CD4-positive, alpha-beta T cell treated with Interleukin-17A for 1 hour (primary cell): ENCODE results near the gene CHMP1B.
A peak's percentile ranks its signal among the peaks of the same experiment; 100 is the strongest.
"Not testable (repeated sequence)": the region's sequence is repeated elsewhere in the genome, so short reads cannot be mapped to it uniquely, and the experiment has no call there.

ENCODE experiments used
- DNase-seq: peaks from one replicate; pipeline ENCODE4 v3.0.0-alpha.2; 2020

The CHMP1B gene

DNA sequence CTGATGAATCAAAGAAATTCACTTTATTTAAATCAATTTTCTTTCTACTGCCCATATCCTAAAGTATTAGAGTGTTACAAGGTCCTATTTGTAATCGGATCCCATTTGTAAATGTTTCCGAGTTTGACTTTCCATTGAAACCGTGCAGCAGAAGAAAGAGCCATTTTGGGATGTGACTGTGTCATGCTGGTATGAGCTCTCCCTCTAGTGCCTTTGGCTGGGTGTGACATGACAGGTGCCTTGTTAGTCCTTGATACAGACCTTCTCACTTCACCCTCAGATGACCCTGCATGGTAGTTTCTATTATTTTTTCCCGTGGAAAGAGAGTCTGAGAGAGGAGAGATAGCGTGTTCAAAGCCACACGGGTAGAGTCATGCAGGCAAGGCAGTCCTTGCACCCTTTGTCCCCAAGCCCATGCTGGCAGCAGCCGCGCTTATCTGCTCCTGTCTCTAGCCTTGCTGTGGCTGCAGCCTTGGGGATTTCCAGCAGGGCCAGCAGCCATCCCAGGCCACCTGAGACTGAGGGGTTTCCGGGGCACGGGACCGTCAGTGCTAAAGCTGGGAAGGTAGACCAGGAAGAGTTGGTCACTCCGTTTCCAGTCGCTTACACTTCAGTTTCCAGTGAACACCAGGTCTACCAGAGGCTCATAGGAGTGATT, 21.4 kb downstream of the CHMP1B start:
- DNase-seq: peak; percentile 19

DNA sequence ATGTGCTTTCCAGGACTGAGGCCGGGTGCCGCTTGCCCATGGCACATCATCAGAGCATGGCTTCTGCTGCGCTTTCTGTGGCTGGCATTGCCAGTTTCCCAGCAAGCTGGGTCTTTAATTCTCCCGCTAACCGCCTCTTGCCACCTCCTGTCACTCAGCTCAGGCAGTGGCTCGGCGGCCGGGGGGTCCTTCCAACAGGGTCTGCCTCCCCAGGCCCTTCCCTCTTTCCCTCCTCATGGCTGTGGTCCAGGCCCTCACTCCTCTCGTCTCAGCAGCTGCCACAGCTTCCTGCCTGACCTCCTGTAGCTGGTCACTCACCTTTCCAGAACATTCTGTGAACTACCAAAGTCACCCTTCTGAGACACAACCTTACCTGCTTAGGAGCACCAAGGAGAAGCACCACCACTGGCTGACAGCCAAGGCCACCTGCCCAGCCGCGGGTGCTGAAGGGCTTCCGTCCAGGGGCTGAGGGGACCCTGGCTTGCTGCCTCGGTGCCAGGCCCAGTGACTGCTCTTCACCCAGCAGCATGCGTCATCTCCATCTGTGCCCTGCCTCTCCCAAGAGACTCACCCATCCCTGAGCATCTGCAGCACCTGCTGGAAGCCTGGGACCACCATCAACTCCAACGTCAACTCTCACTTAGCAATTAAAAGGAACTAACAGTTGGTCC, 22.6 kb downstream of the CHMP1B start:
- DNase-seq: no peak

DNA sequence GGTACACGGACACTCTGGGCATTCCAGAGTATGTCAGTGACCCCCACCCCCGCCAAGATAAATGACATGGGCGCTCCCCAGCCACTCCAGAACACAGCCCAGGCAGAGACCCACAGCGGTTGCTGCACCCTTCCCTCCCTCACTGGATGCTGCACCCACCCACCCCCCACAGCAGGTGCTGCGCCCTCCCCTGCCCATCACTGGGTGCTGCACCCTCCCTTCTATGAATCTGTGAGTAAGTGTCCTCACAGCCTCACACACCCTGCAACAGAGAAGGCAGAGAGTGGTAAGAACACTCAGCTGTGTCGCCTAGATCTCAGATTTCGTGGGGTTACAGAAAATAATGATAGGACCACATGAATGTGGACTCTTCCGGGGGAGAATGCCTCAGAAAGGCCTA, 23.5 kb downstream of the CHMP1B start:
- no peak for DNase-seq

DNA sequence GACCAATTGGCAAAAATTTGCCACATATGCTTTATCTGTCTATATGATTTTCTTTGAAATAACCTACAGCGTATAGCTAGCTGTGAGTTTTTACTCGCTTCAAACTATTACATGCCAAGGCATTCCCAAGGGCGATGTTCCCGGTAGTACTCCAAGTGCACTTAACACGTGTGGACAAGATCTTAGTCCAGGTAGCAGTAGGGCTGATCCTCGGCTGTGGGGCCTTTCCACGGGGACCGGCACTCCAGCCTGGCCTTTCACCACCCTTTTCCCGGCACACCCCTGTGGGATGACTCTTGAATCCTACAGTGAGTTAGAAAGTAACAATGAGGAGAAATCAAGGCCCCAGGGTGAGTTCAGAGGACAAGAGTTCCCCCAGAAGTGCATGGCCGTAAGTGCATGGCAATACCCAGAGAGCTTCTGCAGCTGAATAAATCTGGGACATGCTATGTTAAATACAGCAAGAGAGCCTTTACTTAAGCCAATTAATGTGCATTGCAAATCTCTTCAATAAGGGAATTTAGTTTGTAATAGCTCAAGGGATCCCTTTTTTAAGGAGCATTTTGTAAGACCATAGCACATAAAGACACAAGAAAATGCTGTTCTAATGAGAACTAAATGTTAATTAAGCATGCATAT, 26.4 kb downstream of the CHMP1B start:
- no peak for DNase-seq

DNA sequence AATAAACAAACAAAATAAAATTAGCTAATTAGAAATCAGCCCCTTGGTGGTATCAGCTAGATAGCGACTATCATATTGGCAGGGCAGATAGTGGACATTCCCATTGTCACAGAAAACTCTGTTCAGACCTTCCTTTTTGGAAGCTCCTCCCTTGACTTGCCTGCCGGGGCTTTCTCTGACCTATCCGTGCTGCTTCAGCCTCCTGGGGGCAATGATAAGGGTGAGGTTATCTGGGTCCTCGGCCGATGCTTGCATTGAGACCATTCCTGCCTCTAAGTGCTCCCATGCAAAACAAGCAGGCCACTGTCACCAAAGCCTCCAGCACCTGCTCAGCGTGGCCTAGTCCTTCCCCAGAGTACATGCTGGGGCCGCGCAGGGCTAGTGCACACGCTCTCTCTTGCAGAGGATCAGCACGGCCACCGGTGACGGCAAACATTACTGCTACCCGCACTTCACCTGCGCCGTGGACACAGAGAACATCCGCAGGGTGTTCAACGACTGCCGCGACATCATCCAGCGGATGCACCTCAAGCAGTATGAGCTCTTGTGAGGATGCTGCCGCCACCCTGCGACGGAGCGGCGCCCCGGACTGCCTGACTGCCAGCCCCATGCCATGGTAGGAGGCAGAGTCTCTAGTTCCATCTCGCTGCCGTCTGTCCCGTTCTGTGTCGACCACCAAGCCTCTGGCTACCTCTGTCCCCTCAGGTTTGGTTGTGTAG, 29.5 kb downstream of the CHMP1B start:
- no peak for DNase-seq

DNA sequence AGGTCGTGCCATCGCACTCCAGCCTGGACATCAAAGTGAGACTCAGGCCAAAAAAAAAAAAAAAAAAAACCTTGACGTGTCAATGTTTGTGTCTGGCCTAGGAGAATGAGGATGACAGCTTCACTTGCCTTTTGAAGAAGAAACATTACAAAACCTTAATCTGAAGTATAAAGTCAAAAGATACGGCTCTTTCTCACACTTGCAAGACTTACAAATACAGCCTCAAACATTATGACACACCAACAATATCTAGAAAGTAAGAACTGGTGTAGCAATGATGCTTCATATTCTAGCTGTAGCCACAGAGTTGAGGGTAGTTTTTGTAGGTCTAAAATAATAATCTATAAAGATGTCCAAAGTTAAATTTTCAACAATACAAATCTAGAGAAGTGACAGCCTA, 31.4 kb downstream of the CHMP1B start:
- DNase-seq: no peak

DNA sequence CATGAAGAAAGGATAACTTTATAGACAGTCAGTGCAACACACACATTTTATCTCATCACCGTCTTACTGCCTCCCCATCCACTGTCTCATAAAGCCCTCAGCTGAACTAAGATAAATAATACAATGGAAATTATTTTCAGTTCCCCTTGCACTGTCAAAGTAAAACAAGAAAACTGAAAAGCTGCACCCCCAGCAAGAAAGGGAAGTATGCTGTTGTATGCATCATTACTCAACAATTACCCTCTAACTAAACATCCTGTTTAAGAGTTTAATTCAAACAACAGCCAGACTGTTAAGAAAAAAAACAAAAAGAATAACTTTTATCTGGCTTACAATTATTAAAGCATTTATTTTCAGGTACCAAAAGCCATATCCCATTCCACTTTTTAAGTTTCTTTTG, 31.9 kb downstream of the CHMP1B start:
- DNase-seq: peak; percentile 6

DNA sequence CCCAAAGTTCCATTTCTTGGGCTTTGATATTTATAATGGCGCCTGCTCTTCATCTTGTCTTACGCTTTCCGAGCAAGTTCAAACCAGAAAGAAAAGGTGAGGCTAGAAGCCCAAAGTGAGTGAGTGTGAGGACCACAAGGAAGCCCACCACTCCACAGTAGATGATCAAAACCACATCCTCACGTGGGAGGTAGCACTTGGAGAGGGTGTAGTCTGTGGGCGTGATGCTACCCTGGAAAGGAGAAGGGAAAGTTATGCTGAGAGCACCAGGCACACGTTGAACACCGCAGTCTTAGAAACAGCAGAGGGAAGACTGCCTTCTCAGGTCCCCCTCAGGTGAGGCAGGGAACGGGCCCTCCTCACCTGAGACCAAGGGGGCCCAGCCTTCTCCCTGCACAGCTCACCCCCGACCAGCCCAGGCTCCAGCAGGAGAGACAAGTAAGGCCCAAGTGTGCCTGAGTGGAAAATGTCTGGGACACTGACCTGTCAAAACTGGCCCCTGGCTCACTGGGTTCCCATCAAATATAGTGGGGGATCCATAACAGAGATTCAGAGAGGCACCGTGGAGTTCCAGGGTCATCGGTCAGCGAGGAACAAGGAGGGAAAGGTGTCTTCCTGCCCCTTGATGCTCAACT, 33.3 kb downstream of the CHMP1B start:
- no peak for DNase-seq

DNA sequence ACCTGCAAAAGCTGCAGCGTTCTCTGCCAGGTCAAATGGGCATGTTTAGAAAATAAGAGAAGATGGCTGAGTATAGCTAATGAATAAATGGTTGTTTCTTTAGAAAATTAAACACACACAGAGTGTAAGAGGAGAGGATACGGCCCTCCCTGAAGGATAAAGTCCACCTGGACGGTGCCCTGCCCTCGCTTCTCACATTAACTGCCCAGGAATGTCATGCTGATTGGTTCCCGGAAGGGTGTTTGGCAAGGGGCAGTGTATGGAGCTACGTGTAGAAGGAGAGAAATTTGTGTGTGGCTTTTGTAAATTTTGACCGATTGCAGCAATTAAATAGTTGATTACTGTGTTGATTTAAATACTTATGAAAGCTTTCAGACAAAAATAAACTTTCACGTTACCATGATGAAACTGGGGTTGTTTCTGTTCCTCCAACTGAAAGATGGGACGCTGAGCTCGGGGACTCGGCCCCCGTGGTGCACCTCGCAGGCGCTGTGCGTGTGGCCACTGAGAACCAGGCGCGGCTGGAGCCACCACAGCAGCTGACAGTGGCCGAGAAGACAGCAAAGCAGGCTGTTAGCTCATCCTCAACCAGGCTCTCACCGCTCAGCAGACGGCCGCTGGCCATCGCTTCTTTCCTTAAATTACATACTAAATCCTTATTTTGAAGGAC, 34.2 kb downstream of the CHMP1B start:
- DNase-seq: no peak

DNA sequence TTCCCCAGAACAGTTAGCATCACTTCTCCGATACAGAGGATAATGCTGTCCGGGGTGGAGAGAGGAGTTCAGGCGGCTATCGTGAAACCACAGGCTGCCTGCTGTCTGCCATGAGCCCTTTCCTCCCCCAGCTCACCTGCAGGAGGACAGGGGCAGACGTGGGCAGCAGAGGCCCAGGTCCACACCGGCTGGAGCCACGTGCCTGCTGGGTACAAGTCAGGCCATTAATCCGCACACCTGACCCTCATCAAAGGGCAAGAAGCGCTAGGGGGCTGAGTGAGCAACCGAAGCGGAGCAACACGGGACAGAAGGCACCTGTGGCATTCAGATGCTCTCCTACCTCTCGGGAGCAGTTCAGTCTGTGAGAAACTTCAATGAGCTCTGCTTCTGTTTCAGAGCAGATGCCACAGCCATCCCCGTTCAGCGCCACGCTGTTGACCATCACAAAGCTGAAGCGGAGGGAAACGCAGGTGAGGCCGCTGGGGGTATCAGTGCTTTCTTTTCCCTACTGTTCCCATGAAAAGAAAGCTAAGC, 35.4 kb downstream of the CHMP1B start:
- no peak for DNase-seq

DNA sequence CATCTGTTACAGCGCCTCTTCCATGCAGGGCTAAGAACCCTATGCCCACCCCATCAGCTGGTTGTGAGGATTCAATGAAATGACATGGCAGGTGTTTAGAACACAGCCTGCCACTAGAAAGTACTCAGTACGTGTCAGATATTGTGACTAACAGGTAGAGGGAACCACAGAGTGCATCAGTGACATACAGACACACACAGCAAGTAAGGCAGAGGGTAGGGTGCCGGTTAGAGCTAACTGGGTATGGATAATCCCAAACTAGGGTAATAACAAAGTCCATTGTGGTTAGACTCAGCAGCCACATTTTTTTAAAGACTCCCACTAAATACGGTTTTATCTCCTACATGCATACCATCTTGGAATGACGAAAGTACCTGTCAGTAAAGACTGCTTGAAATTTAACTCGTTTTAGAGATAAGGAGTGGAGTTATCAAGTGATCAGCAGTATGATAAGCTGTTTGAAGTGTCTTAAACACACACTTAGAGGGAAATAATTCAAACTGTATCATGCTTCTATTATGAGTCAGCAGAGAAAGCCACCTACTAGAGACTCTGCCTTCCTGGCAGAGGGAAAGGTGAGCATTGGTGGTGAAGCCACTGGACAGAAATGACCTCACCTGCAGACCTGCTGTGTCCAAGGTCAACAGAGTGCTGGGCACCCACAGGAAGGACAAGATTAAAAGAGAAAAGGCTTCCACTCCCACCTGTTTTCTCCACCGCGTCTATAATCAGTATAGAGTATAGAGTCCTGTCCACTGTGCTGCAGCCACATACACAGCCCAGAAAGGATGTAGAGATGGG, 36.3 kb downstream of the CHMP1B start:
- DNase-seq: no peak

DNA sequence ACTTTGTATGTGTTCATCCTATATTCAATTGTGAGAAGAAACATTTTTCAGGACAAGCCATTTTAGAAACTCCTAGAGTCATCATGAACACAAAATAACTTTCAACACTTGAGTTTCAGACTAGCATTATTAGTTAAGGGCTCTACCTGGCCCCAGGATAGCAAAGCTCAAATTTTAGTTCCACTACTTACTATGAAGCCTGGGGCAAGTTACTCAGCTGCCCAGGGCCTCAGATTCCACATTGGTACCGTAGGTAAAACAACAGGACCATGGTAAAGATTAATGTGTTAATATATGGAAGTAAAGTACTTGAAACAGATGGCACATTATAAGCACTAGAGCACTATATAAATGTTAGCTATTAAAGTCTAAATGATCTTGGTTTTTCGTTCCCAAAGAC, 37.5 kb downstream of the CHMP1B start:
- no peak for DNase-seq

DNA sequence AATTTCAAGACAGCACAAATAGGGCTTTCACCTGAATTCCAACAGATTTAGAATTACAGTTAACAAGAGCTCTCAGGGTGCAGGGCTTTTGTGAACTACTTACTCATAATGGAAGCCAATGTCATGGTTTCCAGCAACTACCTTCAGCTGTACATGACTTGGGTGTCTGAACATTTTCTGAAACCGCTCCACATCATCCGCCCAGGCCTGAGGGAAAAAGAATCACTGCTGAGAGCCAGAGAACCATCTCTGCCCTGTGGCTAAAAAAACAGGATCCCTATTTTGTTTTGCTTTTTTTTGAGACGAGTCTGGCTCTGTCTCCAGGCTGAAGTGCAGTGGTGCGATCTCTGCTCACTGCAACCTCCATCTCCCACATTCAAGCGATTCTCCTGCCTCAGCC, 38.1 kb downstream of the CHMP1B start:
- DNase-seq: no peak

DNA sequence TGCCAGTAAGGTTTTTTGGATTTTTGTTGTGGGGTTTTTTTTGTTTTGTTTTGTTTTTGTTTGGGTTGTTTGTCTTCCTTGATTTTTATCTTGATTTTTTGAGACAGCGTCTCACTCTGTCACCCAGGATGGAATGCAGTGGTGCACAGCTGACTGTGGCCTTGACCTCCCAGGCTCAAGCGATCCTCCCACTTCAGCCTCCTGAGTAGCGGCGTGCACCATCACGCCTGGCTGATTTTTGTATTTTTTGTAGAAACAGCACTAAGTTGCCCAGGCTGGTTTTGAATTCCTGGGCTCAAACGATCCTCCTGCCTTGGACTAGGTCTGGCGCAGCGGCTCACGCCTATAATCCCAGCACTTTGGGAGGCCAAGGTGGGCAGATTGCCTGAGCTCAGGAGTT, 40.5 kb downstream of the CHMP1B start:
- DNase-seq: no peak

DNA sequence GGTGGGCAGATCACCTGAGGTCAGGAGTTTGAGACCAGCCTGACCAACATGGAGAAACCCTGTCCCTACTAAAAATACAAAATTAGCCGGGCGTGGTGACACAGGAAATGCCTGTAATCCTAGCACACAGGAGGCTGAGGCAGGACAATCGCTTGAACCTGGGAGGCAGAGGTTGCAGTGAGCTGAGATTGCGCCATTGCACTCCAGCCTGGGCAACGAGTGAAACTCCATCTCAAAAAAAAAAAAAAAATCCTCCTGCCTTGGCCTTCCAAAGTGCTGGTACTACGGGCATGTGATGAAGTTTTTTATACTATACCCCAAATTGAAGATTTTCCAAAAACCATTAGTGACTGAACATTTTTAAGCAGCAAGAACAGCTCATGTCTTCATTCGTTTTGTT, 41.2 kb downstream of the CHMP1B start:
- DNase-seq: not testable (repeated sequence)

DNA sequence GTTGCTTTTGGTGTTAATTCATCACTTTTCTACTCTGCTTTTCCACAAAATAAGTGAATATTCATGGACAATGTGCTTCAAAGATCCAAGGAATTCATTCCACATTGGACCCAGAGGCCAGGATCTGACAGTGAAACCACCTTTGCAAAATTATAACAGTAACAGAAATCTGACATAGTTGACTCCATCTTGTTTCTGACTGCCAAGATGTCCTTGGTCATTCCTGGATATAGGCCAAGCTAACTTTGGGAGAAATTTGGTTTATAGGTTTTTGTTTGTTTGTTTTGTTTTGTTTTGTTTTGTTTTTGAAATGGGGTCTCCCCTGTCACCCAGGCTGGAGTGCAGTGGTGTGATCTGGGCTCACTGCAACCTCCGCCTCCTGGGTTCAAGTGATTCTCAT, 46.6 kb downstream of the CHMP1B start:
- DNase-seq: no peak

DNA sequence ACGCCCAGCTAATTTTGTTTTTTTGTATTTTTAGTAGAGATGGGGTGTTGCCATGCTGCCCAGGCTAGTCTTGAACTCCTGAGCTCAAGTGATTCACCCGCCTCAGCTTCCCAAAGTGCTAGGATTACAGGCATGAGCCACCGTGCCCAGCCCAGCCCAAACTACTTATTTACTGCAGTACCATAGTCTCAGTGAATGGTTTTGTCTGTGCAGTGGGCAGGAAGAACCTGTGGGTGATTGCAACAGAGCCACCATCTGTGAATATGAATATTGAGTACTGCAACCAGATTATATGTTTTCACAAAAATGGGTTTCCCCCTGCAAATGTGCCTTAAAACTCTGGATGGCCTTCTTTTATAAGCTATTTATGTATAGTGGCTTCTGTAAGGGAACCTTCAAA, 47.9 kb downstream of the CHMP1B start:
- DNase-seq: no peak

DNA sequence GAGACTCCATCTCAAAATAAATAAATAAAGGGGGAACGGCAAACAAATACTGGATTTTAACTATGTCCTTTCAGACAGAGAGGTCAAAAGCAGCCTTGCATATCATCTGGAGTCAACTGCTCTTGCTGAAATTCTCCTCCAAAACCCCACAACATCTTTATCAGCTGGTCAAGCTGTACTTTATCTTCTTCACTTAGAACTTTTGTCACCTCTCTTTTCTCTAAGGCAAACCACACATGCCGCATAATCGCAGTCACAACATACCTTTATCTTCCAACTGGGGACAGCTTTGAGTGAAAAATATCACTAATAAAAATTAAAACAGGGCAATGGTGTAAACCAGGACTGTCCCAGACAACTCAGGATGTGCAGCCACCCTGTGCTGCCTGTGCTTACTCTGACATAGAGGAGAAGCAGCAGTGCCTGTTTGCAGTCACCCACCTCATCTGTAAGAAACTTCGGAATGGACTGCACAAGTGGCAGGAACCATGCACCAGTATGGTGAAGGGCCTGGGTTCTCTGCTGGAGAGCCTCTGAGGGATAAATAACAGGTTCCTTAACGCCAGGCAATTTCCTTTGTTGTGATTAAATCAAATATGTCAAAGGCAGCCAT, 50.7 kb downstream of the CHMP1B start:
- no peak for DNase-seq

DNA sequence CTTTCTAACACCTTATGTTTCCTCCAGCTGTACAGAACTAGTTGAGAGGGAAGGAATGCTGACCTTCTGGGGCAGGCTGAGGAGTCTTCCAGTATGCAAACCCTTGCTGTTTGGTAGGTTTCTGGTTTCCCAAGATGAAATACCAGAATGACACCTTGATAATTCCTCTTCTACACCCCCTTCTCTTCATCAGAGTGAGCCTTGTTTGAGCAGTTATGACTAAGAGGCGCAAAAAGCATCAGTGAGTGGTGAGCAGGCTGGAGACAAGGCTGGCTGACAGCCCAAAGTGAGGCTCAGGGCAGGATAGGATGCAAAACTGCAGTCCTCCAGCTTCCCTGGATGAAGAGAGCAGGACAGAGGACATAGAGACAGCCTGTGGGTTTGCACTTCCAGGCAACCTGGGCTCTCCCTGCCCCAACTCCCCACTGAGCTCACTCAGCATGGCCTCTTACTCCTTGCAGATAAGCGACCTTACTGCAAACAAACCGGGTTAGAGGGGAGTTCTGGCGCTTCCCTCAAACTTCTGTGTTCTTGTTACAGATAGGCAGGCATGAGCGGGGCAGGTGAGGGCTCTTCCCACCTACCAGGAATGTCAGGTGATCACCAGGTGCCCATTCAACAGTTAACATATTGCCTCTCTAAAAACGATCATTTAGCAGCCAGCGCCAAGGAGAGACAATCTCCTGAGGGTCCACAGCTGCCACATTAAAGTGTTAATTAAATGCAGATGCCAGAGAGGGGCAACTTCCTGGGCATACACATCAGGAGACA, 51.5 kb downstream of the CHMP1B start:
- no peak for DNase-seq
